Spleen (tissue), 7 donors: ENCODE results near the gene USP33.

Source experiments
- POLR2AphosphoS5 ChIP-seq, 3 donors: sonication (generic); formaldehyde crosslinking; IDR thresholded peaks; one replicate each; pipeline ENCODE4 v1.5.1; 2017; ENCODE audit warnings: antibody characterized with exemption in 3 of 3
- TF ChIP-seq, protein P1 (sequence below), 11 experiments: fragments of 200-600 bp in 7 of 11; fragments of 450-650 bp in 4 of 11; sonication (generic) in 4 of 11; IDR thresholded peaks in 8 of 11; conservative IDR thresholded peaks in 3 of 11; 1 replicate in 7 of 11; 2 replicates in 4 of 11; pipeline versions ENCODE4 v1.4.0 to v1.8.0; 2016 to 2021; ENCODE audit warnings: antibody characterized with exemption in 11 of 11, inconsistent platforms in 4 of 11, mild to moderate bottlenecking in 1 of 11
- donor health status: DM: no; HTN: no; CAD: no; lungs with moderate emphysema.
- donor health status: DM: no; HTN: no; CAD: no.
- donor health status: DM: no; HTN: no; CAD: no.

DNA sequence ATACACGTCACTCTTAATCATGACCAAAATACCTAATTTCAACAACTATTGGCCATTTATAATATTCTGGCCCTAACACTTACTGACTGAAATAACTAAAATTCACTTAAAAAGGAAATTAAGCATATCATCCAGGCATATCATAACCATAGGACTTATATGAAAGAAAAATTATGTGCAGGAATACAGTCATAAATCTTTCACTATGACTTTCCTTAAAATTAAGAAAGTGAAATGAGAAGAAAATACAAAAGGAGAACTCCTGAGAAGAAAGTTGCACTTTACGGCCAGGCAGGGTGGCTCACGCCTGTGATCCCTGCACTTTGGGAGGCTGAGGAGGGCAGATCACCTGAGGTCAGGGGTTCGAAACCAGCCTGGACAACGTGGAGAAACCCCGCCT is 86.6 kb downstream of the USP33 start:
- TF ChIP-seq, protein P1, sequence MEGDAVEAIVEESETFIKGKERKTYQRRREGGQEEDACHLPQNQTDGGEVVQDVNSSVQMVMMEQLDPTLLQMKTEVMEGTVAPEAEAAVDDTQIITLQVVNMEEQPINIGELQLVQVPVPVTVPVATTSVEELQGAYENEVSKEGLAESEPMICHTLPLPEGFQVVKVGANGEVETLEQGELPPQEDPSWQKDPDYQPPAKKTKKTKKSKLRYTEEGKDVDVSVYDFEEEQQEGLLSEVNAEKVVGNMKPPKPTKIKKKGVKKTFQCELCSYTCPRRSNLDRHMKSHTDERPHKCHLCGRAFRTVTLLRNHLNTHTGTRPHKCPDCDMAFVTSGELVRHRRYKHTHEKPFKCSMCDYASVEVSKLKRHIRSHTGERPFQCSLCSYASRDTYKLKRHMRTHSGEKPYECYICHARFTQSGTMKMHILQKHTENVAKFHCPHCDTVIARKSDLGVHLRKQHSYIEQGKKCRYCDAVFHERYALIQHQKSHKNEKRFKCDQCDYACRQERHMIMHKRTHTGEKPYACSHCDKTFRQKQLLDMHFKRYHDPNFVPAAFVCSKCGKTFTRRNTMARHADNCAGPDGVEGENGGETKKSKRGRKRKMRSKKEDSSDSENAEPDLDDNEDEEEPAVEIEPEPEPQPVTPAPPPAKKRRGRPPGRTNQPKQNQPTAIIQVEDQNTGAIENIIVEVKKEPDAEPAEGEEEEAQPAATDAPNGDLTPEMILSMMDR (IDR thresholded peaks at IDR 0.05 in 8 of 11, conservative IDR thresholded peaks at IDR 0.05 in 3 of 11): no peak
- TF ChIP-seq POLR2AphosphoS5 (IDR thresholded peaks at IDR 0.05): no peak
